A549 (cell line): ENCODE measurements around the gene PTPRD. TPM values are rescaled to one million over a fixed set of nuclear protein-coding genes. Genes with fewer than 3 reads are reported as not detected.

Source experiments
- ATAC-seq, 2 experiments: fragments of 200-7000 bp in 1 of 2; fragments of >200 bp in 1 of 2; cut with Nextera tagmentation in 1 of 2; cut with Tn5 transposase in 1 of 2; 3 replicates each; pipeline versions ENCODE4 v1.8.0 to v1.9.1; 2018 to 2020; ENCODE audit warnings: mild to moderate bottlenecking in 1 of 2, moderate library complexity in 1 of 2
- CTCF ChIA-PET: fragments of 300-600 bp; sonication (Branson Sonifier 250); formaldehyde crosslinking; extraction: SDS; loops from one replicate; lab custom pipeline; 2021; ENCODE audit warnings: antibody characterized with exemption, inconsistent platforms; lab: Yijun Ruan, JAX
- POLR2A ChIA-PET: fragments of 350-600 bp; formaldehyde crosslinking; extraction: SDS; loops from one replicate; lab custom pipeline; 2021; ENCODE audit warnings: antibody characterized with exemption, inconsistent platforms; lab: Yijun Ruan, JAX
- DNase-seq, 2 experiments: peaks; one replicate each; pipeline versions ENCODE4 v3.0.0 to v3.0.0-alpha.2; 2011 to 2016; ENCODE audit warnings: low read depth in 1 of 2, low spot score in 1 of 2
- FAIRE-seq: peaks from 2 replicates; lab custom pipeline; 2011; peaks lifted over from hg19 to GRCh38; lab: Jason Lieb, UNC
- H3K27ac ChIP-seq, 2 experiments: fragments of >200 bp; sonication (Bioruptor Twin); formaldehyde crosslinking; 3 replicates each; pipeline ENCODE4 v1.5.1; 2016 to 2017
- H3K4me1 ChIP-seq: fragments of >200 bp; sonication (Bioruptor Twin); formaldehyde crosslinking; 3 replicates; pipeline ENCODE4 v1.6.1; 2016
- H3K4me2 ChIP-seq: fragments of >200 bp; sonication (Bioruptor Twin); formaldehyde crosslinking; 3 replicates; pipeline ENCODE4 v1.6.1; 2016
- H3K4me3 ChIP-seq: fragments of >200 bp; sonication (Bioruptor Twin); formaldehyde crosslinking; 3 replicates; pipeline ENCODE4 v1.5.1; 2016
- H3K9me3 ChIP-seq: fragments of >200 bp; sonication (Bioruptor Twin); formaldehyde crosslinking; 3 replicates; pipeline ENCODE4 v1.6.1; 2016
- BHLHE40 ChIP-seq: IDR thresholded peaks from 2 replicates; pipeline ENCODE4 v1.6.1; 2012; ENCODE audit warnings: low read depth, low read length, inconsistent platforms
- CBX8 ChIP-seq: fragments of 200-600 bp; sonication (generic); IDR thresholded peaks from 2 replicates; pipeline ENCODE4 v1.6.1; 2016
- ESRRA ChIP-seq: fragments of 150-350 bp; IDR thresholded peaks from 2 replicates; pipeline ENCODE4 v1.6.1; 2014; ENCODE audit warnings: mild to moderate bottlenecking, low read length, borderline replicate concordance
- FOSL2 ChIP-seq, 2 experiments: fragments of 450-650 bp in 1 of 2; fragments of >200 bp in 1 of 2; sonication (Bioruptor Twin) in 1 of 2; formaldehyde crosslinking; IDR thresholded peaks; 2 replicates each; pipeline versions ENCODE4 v1.5.0 to v1.6.1; 2016 to 2020; ENCODE audit warnings: mild to moderate bottlenecking in 1 of 2, moderate library complexity in 1 of 2
- HDAC2 ChIP-seq: fragments of 200-600 bp; sonication (generic); IDR thresholded peaks from 2 replicates; pipeline ENCODE4 v1.6.1; 2016
- JUN ChIP-seq, 2 experiments: fragments of >200 bp; sonication (Bioruptor Twin); formaldehyde crosslinking; IDR thresholded peaks; 2 replicates in 1 of 2; 3 replicates in 1 of 2; pipeline ENCODE4 v1.6.1; 2016 to 2017
- KDM1A ChIP-seq: fragments of 200-600 bp; sonication (generic); IDR thresholded peaks from 2 replicates; pipeline ENCODE4 v1.6.1; 2016; ENCODE audit warnings: low read depth, mild to moderate bottlenecking
- MAZ ChIP-seq: fragments of 150-350 bp; IDR thresholded peaks from 2 replicates; pipeline ENCODE4 v1.6.1; 2014; ENCODE audit warnings: antibody characterized with exemption, low read depth, low read length, borderline replicate concordance
- NPAS2 ChIP-seq: fragments of 250-450 bp; sonication (Bioruptor Pico); IDR thresholded peaks from 2 replicates; pipeline ENCODE4 v1.8.0; 2022; ENCODE audit warnings: mild to moderate bottlenecking, moderate library complexity, borderline replicate concordance
- POLR2A ChIP-seq: IDR thresholded peaks from 2 replicates; pipeline ENCODE4 v1.6.1; 2012; ENCODE audit warnings: mild to moderate bottlenecking, low read length
- POLR2AphosphoS2 ChIP-seq: conservative IDR thresholded peaks from 2 replicates; pipeline ENCODE4 v1.6.1; 2012; ENCODE audit warnings: low read length, improper control_type of control experiment, inconsistent platforms
- RCOR1 ChIP-seq: fragments of 150-350 bp; IDR thresholded peaks from 2 replicates; pipeline ENCODE4 v1.6.1; 2014; ENCODE audit warnings: antibody characterized with exemption, low read length, low read depth
- RNF2 ChIP-seq: fragments of 200-600 bp; sonication (generic); IDR thresholded peaks from 2 replicates; pipeline ENCODE4 v1.6.1; 2016; ENCODE audit warnings: low read depth, mild to moderate bottlenecking, antibody characterized with exemption, moderate library complexity, borderline replicate concordance
- SREBF2 ChIP-seq: fragments of 450-650 bp; IDR thresholded peaks from 2 replicates; pipeline ENCODE4 v1.6.1; 2014; ENCODE audit warnings: mild to moderate bottlenecking, moderate library complexity
- TFCP2L1 ChIP-seq: fragments of 250-450 bp; sonication (Bioruptor Pico); IDR thresholded peaks from 2 replicates; pipeline ENCODE4 v1.5.0; 2021; ENCODE audit warnings: mild to moderate bottlenecking
- ZC3H11A ChIP-seq: fragments of 450-650 bp; IDR thresholded peaks from 2 replicates; pipeline ENCODE4 v1.6.1; 2014; ENCODE audit warnings: antibody characterized with exemption, mild to moderate bottlenecking
- WGBS: methylation state at CpG from one replicate; pipeline ENCODE4 v1.1.6; 2017; ENCODE audit errors: missing lambda C conversion rate; 5-methylcytosine and 5-hydroxymethylcytosine counted together
- polyA plus RNA-seq, 4 experiments: library from polyadenylated mRNA; depleted of rRNA in 3 of 4; stranded (reverse); fragments of >200 nt; fragmentation: RNase III in 1 of 4; extraction: RNeasy Plus Mini Kit Qiagen cat#74134 plus additional on column Dnase treatment in 1 of 4; gene quantifications; 2 replicates in 3 of 4; 3 replicates in 1 of 4; pipeline ENCODE4 v1.2.3, GENCODE V29; 2011 to 2017
- TF ChIP-seq, protein P1 (sequence below): IDR thresholded peaks from 2 replicates; pipeline ENCODE4 v1.6.1; 2012
- TF ChIP-seq, protein P2 (sequence below): fragments of 450-650 bp; IDR thresholded peaks from 2 replicates; pipeline ENCODE4 v1.6.1; 2014; ENCODE audit warnings: antibody characterized with exemption
- TF ChIP-seq, protein P3 (sequence below): fragments of >200 bp; sonication (Bioruptor Twin); formaldehyde crosslinking; IDR thresholded peaks from 3 replicates; pipeline ENCODE4 v1.5.1; 2016
- TF ChIP-seq, protein P4 (sequence below): fragments of 200-600 bp; sonication (generic); IDR thresholded peaks from 2 replicates; pipeline ENCODE4 v1.6.1; 2016; ENCODE audit warnings: antibody characterized with exemption, mild to moderate bottlenecking, moderate library complexity

Gene PTPRD
- polyA plus RNA-seq, 2 of the 4 experiments (the other 2 are of a cell fraction) = 0.39 to 1.3 TPM

DNA sequence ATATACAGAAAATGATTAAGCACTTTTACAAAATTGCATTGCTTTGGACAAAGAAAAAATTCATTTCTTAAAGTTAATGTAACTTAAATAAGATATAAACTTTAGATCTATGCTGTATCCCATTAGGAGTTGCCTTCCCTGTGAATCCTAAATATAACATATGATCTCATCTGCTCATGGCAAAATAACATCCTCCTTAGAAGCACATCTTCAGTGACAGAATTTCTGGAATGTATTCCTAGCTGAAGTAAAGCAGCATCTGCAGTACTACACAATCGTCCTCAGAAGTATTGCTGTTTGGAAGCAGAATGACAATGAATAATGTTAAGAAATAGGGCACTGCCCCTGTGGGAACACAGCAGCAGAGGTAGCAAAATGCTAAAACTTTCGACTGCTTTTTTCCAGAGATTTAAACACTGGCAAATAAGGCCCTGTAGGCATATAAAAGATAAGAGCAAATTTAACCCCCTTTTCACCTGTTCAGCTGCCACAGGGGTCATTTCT, 571.0 kb downstream of the PTPRD start:
- ATAC-seq (no peak), FAIRE-seq (no peak), DNase-seq (no peak)
- POLR2A ChIA-PET = no interaction called here
- no peak overlapping the region for H3K4me3 ChIP-seq
- no peaks in the 10 kb centered on the region for H3K4me1 ChIP-seq
- no peaks in the 10 kb centered on the region for H3K9me3 ChIP-seq
- no peak for TF ChIP-seq JUN (IDR thresholded peaks at IDR 0.05)
- no peak for TF ChIP-seq KDM1A
- TF ChIP-seq, protein P1, sequence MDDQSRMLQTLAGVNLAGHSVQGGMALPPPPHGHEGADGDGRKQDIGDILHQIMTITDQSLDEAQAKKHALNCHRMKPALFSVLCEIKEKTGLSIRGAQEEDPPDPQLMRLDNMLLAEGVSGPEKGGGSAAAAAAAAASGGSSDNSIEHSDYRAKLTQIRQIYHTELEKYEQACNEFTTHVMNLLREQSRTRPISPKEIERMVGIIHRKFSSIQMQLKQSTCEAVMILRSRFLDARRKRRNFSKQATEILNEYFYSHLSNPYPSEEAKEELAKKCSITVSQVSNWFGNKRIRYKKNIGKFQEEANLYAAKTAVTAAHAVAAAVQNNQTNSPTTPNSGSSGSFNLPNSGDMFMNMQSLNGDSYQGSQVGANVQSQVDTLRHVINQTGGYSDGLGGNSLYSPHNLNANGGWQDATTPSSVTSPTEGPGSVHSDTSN = no peak
- no peak for TF ChIP-seq ESRRA
- no peak for TF ChIP-seq BHLHE40
- CTCF ChIA-PET = no interaction called here
- no peak overlapping the region for H3K4me2 ChIP-seq
- H3K27ac ChIP-seq = no peak overlapping the region
- 0% methylated on average over 2 of the region's 2 CpGs for WGBS

DNA sequence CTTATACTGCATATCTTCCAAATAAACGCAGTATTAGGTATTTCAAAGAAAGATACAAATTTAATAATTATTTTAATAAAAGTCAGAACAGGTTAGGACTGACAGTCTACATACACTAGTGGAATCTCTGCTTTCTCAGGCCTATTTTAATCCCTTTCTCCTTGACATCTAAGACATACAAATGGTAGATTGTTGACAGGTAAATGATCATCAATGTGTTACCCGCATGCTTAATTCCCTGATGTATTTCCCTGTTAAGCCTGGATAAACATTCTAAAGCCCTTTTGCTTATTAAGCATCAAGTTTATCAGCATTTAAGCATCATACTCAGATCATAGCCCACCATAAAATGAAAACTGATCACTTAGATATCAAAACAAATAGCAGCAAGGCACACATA, 576.7 kb downstream of the PTPRD start:
- Histone ChIP-seq H3K27ac (no peak overlapping the region), H3K9me3 (no peaks in the 10 kb centered on the region), H3K4me1 (no peaks in the 10 kb centered on the region), H3K4me2 (no peak overlapping the region), H3K4me3 (no peak overlapping the region)
- CTCF ChIA-PET = no interaction called here
- TF ChIP-seq HDAC2 (no peak), ZC3H11A (no peak), TFCP2L1 (no peak), RCOR1 (no peak)
- POLR2A ChIA-PET = no interaction called here
- DNase-seq (no peak), ATAC-seq (no peak), FAIRE-seq (no peak)
- 31% methylated on average over 2 of the region's 2 CpGs for WGBS

DNA sequence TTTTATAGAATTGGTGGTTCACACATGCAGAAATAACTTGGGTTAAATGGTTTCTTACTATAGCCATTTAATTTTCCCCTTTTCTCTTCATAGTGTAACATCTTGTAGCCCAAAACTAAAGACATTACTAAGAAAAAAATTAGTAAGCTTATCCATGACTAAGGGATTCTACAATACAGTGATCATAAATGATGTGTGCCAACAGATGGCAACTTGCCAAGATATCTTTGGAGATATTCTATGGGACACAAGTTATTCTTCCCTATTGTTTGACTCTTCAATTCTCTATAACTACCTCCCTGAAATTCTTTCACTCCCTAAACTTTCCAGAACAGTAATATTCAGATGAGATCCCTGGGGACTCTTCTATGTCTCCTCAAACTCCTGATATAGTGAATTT, 580.6 kb downstream of the PTPRD start:
- ChIA-PET CTCF (no interaction called here), POLR2A (no interaction called here)
- TF ChIP-seq POLR2A (no peak), FOSL2 (IDR thresholded peaks at IDR 0.05) (no peak), FOSL2 (CRISPR knock-in tag; IDR thresholded peaks at IDR 0.05) (no peak), MAZ (no peak), KDM1A (no peak), POLR2AphosphoS2 (no peak), NPAS2 (CRISPR knock-in tag) (no peak), CBX8 (no peak), RNF2 (no peak), SREBF2 (no peak)
- TF ChIP-seq, protein P2, sequence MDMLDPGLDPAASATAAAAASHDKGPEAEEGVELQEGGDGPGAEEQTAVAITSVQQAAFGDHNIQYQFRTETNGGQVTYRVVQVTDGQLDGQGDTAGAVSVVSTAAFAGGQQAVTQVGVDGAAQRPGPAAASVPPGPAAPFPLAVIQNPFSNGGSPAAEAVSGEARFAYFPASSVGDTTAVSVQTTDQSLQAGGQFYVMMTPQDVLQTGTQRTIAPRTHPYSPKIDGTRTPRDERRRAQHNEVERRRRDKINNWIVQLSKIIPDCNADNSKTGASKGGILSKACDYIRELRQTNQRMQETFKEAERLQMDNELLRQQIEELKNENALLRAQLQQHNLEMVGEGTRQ = no peak
- TF ChIP-seq, protein P3, sequence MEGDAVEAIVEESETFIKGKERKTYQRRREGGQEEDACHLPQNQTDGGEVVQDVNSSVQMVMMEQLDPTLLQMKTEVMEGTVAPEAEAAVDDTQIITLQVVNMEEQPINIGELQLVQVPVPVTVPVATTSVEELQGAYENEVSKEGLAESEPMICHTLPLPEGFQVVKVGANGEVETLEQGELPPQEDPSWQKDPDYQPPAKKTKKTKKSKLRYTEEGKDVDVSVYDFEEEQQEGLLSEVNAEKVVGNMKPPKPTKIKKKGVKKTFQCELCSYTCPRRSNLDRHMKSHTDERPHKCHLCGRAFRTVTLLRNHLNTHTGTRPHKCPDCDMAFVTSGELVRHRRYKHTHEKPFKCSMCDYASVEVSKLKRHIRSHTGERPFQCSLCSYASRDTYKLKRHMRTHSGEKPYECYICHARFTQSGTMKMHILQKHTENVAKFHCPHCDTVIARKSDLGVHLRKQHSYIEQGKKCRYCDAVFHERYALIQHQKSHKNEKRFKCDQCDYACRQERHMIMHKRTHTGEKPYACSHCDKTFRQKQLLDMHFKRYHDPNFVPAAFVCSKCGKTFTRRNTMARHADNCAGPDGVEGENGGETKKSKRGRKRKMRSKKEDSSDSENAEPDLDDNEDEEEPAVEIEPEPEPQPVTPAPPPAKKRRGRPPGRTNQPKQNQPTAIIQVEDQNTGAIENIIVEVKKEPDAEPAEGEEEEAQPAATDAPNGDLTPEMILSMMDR = no peak
- TF ChIP-seq, protein P4, sequence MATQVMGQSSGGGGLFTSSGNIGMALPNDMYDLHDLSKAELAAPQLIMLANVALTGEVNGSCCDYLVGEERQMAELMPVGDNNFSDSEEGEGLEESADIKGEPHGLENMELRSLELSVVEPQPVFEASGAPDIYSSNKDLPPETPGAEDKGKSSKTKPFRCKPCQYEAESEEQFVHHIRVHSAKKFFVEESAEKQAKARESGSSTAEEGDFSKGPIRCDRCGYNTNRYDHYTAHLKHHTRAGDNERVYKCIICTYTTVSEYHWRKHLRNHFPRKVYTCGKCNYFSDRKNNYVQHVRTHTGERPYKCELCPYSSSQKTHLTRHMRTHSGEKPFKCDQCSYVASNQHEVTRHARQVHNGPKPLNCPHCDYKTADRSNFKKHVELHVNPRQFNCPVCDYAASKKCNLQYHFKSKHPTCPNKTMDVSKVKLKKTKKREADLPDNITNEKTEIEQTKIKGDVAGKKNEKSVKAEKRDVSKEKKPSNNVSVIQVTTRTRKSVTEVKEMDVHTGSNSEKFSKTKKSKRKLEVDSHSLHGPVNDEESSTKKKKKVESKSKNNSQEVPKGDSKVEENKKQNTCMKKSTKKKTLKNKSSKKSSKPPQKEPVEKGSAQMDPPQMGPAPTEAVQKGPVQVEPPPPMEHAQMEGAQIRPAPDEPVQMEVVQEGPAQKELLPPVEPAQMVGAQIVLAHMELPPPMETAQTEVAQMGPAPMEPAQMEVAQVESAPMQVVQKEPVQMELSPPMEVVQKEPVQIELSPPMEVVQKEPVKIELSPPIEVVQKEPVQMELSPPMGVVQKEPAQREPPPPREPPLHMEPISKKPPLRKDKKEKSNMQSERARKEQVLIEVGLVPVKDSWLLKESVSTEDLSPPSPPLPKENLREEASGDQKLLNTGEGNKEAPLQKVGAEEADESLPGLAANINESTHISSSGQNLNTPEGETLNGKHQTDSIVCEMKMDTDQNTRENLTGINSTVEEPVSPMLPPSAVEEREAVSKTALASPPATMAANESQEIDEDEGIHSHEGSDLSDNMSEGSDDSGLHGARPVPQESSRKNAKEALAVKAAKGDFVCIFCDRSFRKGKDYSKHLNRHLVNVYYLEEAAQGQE = no peak
- Histone ChIP-seq H3K4me1 (no peaks in the 10 kb centered on the region), H3K4me2 (no peak overlapping the region), H3K27ac (no peak overlapping the region), H3K9me3 (no peaks in the 10 kb centered on the region), H3K4me3 (no peak overlapping the region)
- DNase-seq = no peak
- FAIRE-seq = no peak
- no peak for ATAC-seq
